Tibial nerve (tissue), 4 donors: ENCODE measurements around the gene ACVR1. TPM values are rescaled to one million over a fixed set of nuclear protein-coding genes. Genes with fewer than 3 reads are reported as not detected.

ENCODE experiments used
- DNase-seq, 2 donors: peaks; one replicate each; pipeline ENCODE4 v3.0.0-alpha.2; 2019; ENCODE audit warnings: low spot score in 2 of 2
- H3K27ac ChIP-seq, 4 donors: fragments of 200-600 bp; sonication (generic) in 3 of 4; one replicate each; pipeline ENCODE4 v1.5.1; 2017 to 2019; ENCODE audit warnings: mild to moderate bottlenecking in 1 of 4
- H3K27me3 ChIP-seq, 2 donors: fragments of 200-600 bp; sonication (generic) in 1 of 2; one replicate each; pipeline versions ENCODE4 v1.5.1 to v1.6.0; 2017 to 2019
- H3K36me3 ChIP-seq, 3 donors: fragments of 200-600 bp; sonication (generic); one replicate each; pipeline ENCODE4 v1.5.1; 2018 to 2019
- H3K4me1 ChIP-seq, 4 donors: fragments of 200-600 bp; sonication (generic) in 3 of 4; one replicate each; pipeline ENCODE4 v1.5.1; 2017 to 2019
- H3K4me3 ChIP-seq, 4 donors: fragments of 200-600 bp; sonication (generic) in 3 of 4; one replicate each; pipeline ENCODE4 v1.5.1; 2017 to 2019; ENCODE audit warnings: mild to moderate bottlenecking in 1 of 4, moderate library complexity in 1 of 4
- H3K9me3 ChIP-seq, 4 donors: fragments of 200-600 bp; sonication (generic) in 3 of 4; one replicate each; pipeline ENCODE4 v1.5.1; 2017 to 2019
- EP300 ChIP-seq, 2 donors: sonication (generic); formaldehyde crosslinking; IDR thresholded peaks; one replicate each; pipeline ENCODE4 v1.6.1; 2017; ENCODE audit warnings: antibody characterized with exemption in 2 of 2, mild to moderate bottlenecking in 1 of 2
- POLR2A ChIP-seq, 2 donors: fragments of 450-650 bp; IDR thresholded peaks; one replicate each; pipeline ENCODE4 v1.6.1; 2017; ENCODE audit warnings: antibody characterized with exemption in 2 of 2, mild to moderate bottlenecking in 2 of 2, moderate library complexity in 2 of 2
- WGBS, 2 donors: methylation state at CpG; one replicate each; pipeline ENCODE4 v1.1.5; 2018; 5-methylcytosine and 5-hydroxymethylcytosine counted together
- total RNA-seq, 4 donors: library from RNA; depleted of rRNA; stranded (reverse); fragments of >200 nt; gene quantifications; one replicate each; pipeline ENCODE4 v1.1.0, GENCODE V29; 2016
- TF ChIP-seq, protein P1 (sequence below), 5 experiments: fragments of 200-600 bp in 3 of 5; fragments of 450-650 bp in 2 of 5; sonication (generic) in 3 of 5; IDR thresholded peaks; one replicate each; pipeline ENCODE4 v1.5.1; 2016 to 2019; ENCODE audit warnings: antibody characterized with exemption in 5 of 5, mild to moderate bottlenecking in 3 of 5, moderate library complexity in 2 of 5

ACVR1 gene
- total RNA-seq, 4 donors from 2014 or later, result 19.2 to 24.7 (median 22.8) TPM

DNA sequence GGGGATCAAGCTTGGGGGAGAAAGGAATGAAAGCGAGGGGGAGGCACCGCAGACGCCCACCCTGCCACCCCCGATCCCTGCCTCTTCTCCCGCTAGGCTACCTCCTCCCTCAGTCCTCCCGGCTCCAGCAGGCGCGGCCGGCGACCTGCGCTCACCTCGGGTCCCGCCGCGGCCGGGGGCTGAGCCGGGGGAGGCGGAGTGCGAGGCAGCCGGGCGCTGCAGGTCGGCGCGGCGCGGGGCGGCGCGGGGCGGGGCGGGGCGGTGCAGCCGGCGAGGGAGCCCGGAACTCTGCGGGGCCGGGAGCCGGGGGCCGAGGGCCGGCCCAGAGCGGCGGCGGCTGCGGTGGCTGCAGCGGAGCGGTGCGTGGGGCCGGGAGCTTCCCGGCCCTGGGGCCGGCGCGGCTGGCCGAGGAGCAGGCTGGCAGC lies 477 bp downstream of the ACVR1 start:
- H3K9me3 ChIP-seq, result no peaks in the 10 kb centered on the region
- peak overlapping the region; percentile 91 to 99 (median 94) for H3K27ac ChIP-seq
- H3K27me3 ChIP-seq, result no peaks in the 10 kb centered on the region
- TF ChIP-seq, protein P1, sequence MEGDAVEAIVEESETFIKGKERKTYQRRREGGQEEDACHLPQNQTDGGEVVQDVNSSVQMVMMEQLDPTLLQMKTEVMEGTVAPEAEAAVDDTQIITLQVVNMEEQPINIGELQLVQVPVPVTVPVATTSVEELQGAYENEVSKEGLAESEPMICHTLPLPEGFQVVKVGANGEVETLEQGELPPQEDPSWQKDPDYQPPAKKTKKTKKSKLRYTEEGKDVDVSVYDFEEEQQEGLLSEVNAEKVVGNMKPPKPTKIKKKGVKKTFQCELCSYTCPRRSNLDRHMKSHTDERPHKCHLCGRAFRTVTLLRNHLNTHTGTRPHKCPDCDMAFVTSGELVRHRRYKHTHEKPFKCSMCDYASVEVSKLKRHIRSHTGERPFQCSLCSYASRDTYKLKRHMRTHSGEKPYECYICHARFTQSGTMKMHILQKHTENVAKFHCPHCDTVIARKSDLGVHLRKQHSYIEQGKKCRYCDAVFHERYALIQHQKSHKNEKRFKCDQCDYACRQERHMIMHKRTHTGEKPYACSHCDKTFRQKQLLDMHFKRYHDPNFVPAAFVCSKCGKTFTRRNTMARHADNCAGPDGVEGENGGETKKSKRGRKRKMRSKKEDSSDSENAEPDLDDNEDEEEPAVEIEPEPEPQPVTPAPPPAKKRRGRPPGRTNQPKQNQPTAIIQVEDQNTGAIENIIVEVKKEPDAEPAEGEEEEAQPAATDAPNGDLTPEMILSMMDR (IDR thresholded peaks at IDR 0.05), result no peak
- no peak for TF ChIP-seq EP300 (IDR thresholded peaks at IDR 0.05)
- no peak for TF ChIP-seq POLR2A (IDR thresholded peaks at IDR 0.05)
- peak overlapping the region; percentile 82 to 86 (median 84) for H3K4me3 ChIP-seq
- peak; percentile 15 to 17 for DNase-seq
- WGBS, 2 donors, result 0% methylated on average over 22 to 26 of the region's 53 CpGs
- peaks cover 0 to 38% (median 14%) of the 10 kb centered on the region in 4 donors for H3K4me1 ChIP-seq
- no peaks in the 10 kb centered on the region for H3K36me3 ChIP-seq

DNA sequence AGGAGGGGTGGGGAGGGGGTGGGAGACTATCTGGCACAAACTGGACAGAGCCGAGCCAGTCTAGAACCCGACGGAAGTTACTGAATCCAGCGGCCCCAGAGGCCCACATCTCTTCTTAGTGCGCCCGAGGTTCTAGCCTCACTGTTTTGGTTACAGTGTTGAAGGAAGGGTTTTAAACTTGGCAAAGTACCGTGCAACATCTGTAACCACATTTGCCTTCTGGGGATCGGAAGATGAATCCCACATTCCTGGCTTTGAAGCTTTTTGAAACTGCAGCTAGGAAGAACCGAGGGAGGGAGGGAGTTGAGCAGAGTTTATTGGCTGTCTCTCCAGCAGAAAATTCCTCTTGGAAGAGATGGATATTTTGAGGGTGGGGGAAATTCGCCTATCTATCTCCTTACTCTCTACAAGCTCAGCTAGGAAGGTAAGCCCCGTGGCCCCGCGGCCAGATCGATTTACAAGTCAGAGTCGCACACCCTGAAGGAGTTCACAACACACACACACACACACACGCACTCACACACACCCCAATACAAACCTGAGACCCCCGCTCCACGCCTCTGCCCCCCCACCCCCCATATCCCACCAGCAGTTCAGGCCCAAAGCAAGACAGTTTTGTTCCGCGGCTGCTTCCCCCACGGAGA lies 1.0 kb downstream of the ACVR1 start:
- no peaks in the 10 kb centered on the region for H3K9me3 ChIP-seq
- no peaks in the 10 kb centered on the region for H3K36me3 ChIP-seq
- peak overlapping the region; percentile 91 to 96 (median 92) for H3K27ac ChIP-seq
- peak in 1 of 2 donors; percentile 62 for TF ChIP-seq EP300 (IDR thresholded peaks at IDR 0.05)
- TF ChIP-seq POLR2A (IDR thresholded peaks at IDR 0.05), result no peak
- H3K4me3 ChIP-seq, result peak overlapping the region; percentile 58 to 86 (median 82)
- H3K4me1 ChIP-seq, result peaks cover 0 to 38% (median 14%) of the 10 kb centered on the region in 4 donors
- WGBS, 2 donors, result 0 to 1% methylated on average over 17 to 21 of the region's 21 CpGs
- no peaks in the 10 kb centered on the region for H3K27me3 ChIP-seq
- DNase-seq, result peak in 1 of 2 donors; percentile 46

DNA sequence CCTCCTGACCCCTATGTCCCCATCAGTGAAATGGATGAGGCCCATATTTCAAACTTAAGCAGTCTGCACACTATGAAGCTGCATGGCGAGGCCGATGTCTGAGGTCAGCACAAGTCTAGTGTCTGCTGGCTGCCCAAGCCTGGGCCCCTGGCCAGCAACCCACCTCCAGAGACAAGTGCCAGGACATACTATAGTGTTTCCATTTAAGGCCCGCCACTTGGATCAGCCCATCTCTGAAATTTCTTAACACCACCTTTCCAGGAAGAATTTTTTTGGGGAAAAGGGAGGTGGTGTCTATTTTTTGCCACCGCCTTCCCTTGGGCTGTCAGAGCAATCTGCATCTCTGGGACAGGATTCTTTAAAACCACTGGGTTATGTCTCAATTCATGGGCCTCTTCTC lies 1.8 kb downstream of the ACVR1 start:
- WGBS, 2 donors, result 77 to 80% methylated on average over 4 of the region's 4 CpGs
- peak overlapping the region in 2 of 4 donors; percentile 92 to 96 for H3K27ac ChIP-seq

DNA sequence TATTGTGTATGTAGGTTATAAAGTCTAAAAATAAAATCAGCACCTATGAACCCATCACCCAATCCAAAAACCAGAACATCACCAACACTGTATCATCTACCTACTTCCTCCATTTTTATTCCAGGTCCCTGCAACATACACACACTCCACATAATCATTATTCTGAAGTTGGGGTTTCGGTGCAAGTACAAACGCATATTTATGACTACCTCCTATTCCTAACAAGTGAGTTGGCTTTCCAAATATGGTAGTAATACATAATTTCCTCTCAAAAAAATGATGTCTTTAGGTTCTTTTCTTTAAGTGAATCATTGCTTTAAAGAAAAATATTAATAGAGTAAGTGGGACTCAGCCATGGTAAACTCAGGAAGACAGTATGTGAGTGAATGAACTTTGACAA lies 3.3 kb downstream of the ACVR1 start:
- no peak overlapping the region for H3K27ac ChIP-seq
- no peaks in the 10 kb centered on the region for H3K27me3 ChIP-seq
- H3K4me3 ChIP-seq, result no peak overlapping the region
- H3K36me3 ChIP-seq, result no peaks in the 10 kb centered on the region
- DNase-seq, result no peak
- H3K9me3 ChIP-seq, result no peaks in the 10 kb centered on the region
- H3K4me1 ChIP-seq, result peaks cover 0 to 47% (median 12%) of the 10 kb centered on the region in 4 donors
- TF ChIP-seq POLR2A (IDR thresholded peaks at IDR 0.05) (no peak), EP300 (IDR thresholded peaks at IDR 0.05) (no peak)
- TF ChIP-seq, protein P1 (IDR thresholded peaks at IDR 0.05), result no peak
- 94 to 95% methylated on average over 2 of the region's 2 CpGs for WGBS, 2 donors

More for the DNA sequence above, 1.8 kb downstream of the ACVR1 start:
- Histone ChIP-seq H3K9me3 (no peaks in the 10 kb centered on the region), H3K4me3 (peak overlapping the region in 2 of 4 donors; percentile 83 to 86), H3K36me3 (no peaks in the 10 kb centered on the region), H3K27me3 (no peaks in the 10 kb centered on the region), H3K4me1 (peaks cover 0 to 38% (median 14%) of the 10 kb centered on the region in 4 donors)
- TF ChIP-seq POLR2A (IDR thresholded peaks at IDR 0.05) (no peak), EP300 (IDR thresholded peaks at IDR 0.05) (no peak)
- TF ChIP-seq, protein P1 (IDR thresholded peaks at IDR 0.05), result no peak
- DNase-seq, result no peak

DNA sequence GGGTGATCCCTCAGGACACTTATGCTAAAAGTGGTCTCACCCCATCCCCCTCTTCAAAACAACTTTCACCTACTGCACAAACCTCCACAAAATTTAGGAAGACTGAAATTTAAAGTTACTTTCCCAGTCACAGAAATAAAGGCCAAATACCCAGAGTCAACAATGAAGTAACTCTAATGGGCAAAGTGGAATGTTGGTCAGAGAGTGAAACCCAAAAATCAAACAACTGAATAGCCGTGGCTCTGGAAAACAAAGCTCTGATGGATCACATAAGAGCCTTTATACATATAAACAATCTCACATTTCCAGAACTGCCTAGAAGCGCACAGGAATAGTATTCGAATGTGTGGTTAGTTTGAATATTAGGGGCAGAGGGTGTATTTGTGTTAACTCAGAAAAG lies 4.7 kb downstream of the ACVR1 start:
- H3K27ac ChIP-seq, result no peak overlapping the region
- H3K27me3 ChIP-seq, result no peaks in the 10 kb centered on the region
- TF ChIP-seq POLR2A (IDR thresholded peaks at IDR 0.05) (no peak), EP300 (IDR thresholded peaks at IDR 0.05) (no peak)
- TF ChIP-seq, protein P1 (IDR thresholded peaks at IDR 0.05), result no peak
- no peaks in the 10 kb centered on the region for H3K36me3 ChIP-seq
- H3K4me1 ChIP-seq, result peaks cover 0 to 51% (median 8%) of the 10 kb centered on the region in 4 donors
- no peaks in the 10 kb centered on the region for H3K9me3 ChIP-seq
- DNase-seq, result no peak
- no peak overlapping the region for H3K4me3 ChIP-seq
- 58 to 68% methylated on average over 3 of the region's 3 CpGs for WGBS, 2 donors
